ENCODE data around the gene UNC13C. TPM values are rescaled to one million over a fixed set of nuclear protein-coding genes. Genes with fewer than 3 reads are reported as not detected.
"Not testable (repeated sequence)": the region's sequence is repeated elsewhere in the genome, so short reads cannot be mapped to it uniquely, and the experiment has no call there.

Gene UNC13C
- polyA plus RNA-seq, 1 experiment, result not detected

DNA sequence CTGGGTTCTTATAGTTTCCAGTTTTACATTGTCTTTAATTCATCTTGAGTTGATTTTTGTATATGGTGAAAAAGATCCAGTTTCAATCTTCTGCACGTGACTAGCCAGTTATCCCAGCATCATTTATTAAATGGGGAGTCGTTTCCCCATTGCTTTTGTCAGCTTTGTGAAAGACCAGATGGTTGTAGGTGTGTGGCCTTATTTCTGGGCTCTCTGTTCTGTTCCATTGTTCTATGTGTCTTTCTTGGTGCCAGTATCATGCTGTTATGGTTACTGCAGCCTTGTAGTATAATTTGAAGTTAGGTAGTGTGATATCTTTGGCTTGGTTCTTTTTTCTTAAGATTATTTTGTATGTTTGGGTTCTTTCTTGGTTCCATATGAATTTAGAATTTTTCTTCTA, 432.2 kb downstream of the UNC13C start:
- Histone ChIP-seq H3K4me3 (ENCODE audit: low read depth, low read length) (no peak overlapping the region), H3K9me3 (ENCODE audit: control insufficient read depth, insufficient read depth, low read length) (no peaks in the 10 kb centered on the region; the same call in 1 of the 2 replicates), H3K27ac (ENCODE audit: low read depth, low read length) (no peak overlapping the region), H3K27me3 (ENCODE audit: control insufficient read depth, insufficient read depth, low read length) (no peaks in the 10 kb centered on the region)
- ChIA-PET CTCF (no interaction called here), POLR2A (no interaction called here)
- TF ChIP-seq, protein P1, sequence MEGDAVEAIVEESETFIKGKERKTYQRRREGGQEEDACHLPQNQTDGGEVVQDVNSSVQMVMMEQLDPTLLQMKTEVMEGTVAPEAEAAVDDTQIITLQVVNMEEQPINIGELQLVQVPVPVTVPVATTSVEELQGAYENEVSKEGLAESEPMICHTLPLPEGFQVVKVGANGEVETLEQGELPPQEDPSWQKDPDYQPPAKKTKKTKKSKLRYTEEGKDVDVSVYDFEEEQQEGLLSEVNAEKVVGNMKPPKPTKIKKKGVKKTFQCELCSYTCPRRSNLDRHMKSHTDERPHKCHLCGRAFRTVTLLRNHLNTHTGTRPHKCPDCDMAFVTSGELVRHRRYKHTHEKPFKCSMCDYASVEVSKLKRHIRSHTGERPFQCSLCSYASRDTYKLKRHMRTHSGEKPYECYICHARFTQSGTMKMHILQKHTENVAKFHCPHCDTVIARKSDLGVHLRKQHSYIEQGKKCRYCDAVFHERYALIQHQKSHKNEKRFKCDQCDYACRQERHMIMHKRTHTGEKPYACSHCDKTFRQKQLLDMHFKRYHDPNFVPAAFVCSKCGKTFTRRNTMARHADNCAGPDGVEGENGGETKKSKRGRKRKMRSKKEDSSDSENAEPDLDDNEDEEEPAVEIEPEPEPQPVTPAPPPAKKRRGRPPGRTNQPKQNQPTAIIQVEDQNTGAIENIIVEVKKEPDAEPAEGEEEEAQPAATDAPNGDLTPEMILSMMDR (IDR thresholded peaks at IDR 0.05; ENCODE audit: low read depth, low read length), result no peak
- DNase-seq (ENCODE audit: low read depth, low spot score), result no peak

DNA sequence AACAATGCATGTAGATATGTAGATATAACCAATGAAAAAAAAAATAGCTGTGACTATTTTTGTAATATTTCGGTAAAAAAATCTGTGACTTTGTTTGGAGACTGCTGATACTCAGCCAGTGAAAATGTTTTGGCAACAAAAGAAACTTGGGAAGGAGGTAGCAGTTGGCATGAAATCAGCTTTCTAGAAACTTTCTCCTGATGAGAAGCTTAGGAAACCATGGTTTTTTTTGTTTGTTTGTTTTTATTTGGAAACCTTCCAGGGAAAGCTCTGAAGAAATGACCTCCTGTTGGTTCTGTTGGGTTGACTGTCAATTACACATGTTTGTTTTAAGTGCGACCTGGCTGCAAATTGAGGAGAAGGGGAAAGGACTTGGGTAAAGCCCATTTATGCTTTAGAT, 445.9 kb downstream of the UNC13C start:
- Histone ChIP-seq H3K27ac (ENCODE audit: low read depth, low read length) (no peak overlapping the region), H3K9me3 (ENCODE audit: control insufficient read depth, insufficient read depth, low read length) (no peaks in the 10 kb centered on the region), H3K4me3 (ENCODE audit: low read depth, low read length) (no peak overlapping the region), H3K27me3 (ENCODE audit: control insufficient read depth, insufficient read depth, low read length) (no peaks in the 10 kb centered on the region)
- TF ChIP-seq, protein P1 (IDR thresholded peaks at IDR 0.05; ENCODE audit: low read depth, low read length), result no peak
- DNase-seq (ENCODE audit: low read depth, low spot score), result no peak
- ChIA-PET POLR2A (no interaction called here), CTCF (no interaction called here)

DNA sequence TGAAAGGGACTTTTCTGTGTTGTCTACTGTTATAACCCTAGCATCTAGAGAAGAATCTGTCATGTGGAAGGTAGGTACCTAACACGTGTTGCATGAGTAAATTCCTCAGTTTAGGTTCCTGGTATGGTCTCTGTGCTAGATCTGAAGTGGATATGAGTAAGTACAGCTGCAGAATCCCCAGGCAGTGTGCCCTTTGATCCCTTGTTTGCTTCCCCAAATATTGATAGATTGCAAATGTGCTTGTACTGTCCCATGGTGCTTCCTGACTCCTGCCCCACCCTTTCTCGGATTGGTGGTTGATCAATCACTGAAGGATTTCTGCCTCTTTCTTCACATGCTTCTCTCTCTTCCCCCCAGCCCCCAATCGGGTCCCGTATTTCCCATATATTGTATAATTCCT, 450.4 kb downstream of the UNC13C start:
- H3K4me3 ChIP-seq (ENCODE audit: low read depth, low read length), result no peak overlapping the region
- no peak for DNase-seq (ENCODE audit: low read depth, low spot score)
- ChIA-PET CTCF (no interaction called here), POLR2A (no interaction called here)
- no peak overlapping the region for H3K27ac ChIP-seq (ENCODE audit: low read depth, low read length)
- H3K27me3 ChIP-seq (ENCODE audit: control insufficient read depth, insufficient read depth, low read length), result no peaks in the 10 kb centered on the region
- H3K9me3 ChIP-seq (ENCODE audit: control insufficient read depth, insufficient read depth, low read length), result no peaks in the 10 kb centered on the region
- TF ChIP-seq, protein P1 (IDR thresholded peaks at IDR 0.05; ENCODE audit: low read depth, low read length), result no peak

DNA sequence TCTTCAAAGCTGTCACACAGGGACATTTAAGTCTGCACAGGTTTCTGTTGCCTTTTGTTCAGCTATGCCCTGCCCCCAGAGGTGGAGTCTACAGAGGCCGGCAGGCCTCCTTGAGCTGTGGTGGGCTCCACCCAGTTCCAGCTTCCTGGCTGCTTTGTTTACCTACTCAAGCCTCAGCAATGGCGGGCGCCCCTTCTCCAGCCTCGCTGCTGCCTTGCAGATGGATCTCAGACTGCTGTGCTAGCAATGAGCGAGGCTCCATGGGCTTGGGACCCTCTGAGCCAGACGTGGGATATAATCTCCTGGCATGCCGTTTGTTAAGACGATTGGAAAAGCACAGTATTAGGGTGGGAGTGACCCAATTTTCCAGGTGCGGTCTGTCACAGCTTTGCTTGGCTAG, 472.0 kb downstream of the UNC13C start:
- POLR2A ChIA-PET; DNase-seq (ENCODE audit: low read depth, low spot score); H3K27me3 ChIP-seq (ENCODE audit: control insufficient read depth, insufficient read depth, low read length); H3K4me3 ChIP-seq (ENCODE audit: low read depth, low read length); H3K27ac ChIP-seq (ENCODE audit: low read depth, low read length); CTCF ChIA-PET: not testable (repeated sequence)
- peaks cover 18% of the 10 kb centered on the region for H3K9me3 ChIP-seq (ENCODE audit: control insufficient read depth, insufficient read depth, low read length)

DNA sequence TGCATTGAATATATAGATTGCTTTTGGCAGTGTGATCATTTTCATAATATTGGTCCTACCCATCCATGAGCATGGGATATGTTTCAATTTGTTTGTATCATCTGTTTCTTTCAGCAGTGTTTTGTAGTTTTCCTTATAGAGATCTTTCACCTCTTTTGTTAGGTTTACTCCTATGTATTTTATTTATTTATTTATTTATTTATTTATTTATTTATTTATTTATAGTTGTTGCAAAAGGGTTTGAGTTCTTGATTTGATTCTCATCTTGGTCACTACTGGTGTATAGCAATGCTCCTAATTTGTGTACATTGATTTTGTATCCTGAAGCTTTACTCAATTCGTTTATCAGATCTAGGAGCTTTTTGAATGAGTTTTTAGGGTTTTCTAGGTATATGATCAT, 478.2 kb downstream of the UNC13C start:
- Histone ChIP-seq H3K4me3 (ENCODE audit: low read depth, low read length) (no peak overlapping the region), H3K27me3 (ENCODE audit: control insufficient read depth, insufficient read depth, low read length) (no peaks in the 10 kb centered on the region), H3K9me3 (ENCODE audit: control insufficient read depth, insufficient read depth, low read length) (peaks cover 21% of the 10 kb centered on the region), H3K27ac (ENCODE audit: low read depth, low read length) (no peak overlapping the region)
- no peak for DNase-seq (ENCODE audit: low read depth, low spot score)
- TF ChIP-seq, protein P1 (IDR thresholded peaks at IDR 0.05; ENCODE audit: low read depth, low read length), result no peak
- CTCF ChIA-PET, result no interaction called here
- POLR2A ChIA-PET, result no interaction called here

DNA sequence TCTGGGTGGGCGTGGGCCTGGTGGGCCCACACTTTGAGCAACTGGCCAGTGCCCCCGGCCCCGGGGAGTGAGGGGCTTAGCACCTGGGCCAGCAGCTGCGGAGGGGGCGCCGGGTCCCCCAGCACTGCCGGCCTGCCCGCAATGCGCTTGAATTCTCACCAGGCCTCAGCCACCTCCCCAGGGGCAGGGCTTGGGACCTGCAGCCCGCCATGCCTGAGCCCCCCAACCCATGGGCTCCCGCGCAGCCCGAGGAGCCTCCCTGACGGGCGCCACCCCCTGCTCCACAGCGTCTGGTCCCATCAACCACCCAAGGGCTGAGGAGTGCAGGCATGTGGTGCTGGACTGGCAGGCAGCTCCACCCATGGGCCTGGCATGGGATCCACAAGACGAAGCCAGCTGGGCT, 484.3 kb downstream of the UNC13C start:
- ChIA-PET CTCF (no interaction called here), POLR2A (no interaction called here)
- peaks cover 17% of the 10 kb centered on the region for H3K9me3 ChIP-seq (ENCODE audit: control insufficient read depth, insufficient read depth, low read length)
- TF ChIP-seq, protein P1 (IDR thresholded peaks at IDR 0.05; ENCODE audit: low read depth, low read length), result no peak
- no peak overlapping the region for H3K4me3 ChIP-seq (ENCODE audit: low read depth, low read length)
- no peak for DNase-seq (ENCODE audit: low read depth, low spot score)
- no peaks in the 10 kb centered on the region for H3K27me3 ChIP-seq (ENCODE audit: control insufficient read depth, insufficient read depth, low read length)
- H3K27ac ChIP-seq (ENCODE audit: low read depth, low read length), result no peak overlapping the region
